Urothelium cell line (cell line): Measurements from ENCODE around the gene NDNF.

ENCODE experiments used
- DNase-seq: peaks from one replicate; pipeline ENCODE4 v3.0.0; 2011; ENCODE audit warnings: low spot score, mixed read lengths
- FAIRE-seq: peaks from 2 replicates; lab custom pipeline; 2011; peaks lifted over from hg19 to GRCh38; lab: Jason Lieb, UNC

NDNF gene

DNA sequence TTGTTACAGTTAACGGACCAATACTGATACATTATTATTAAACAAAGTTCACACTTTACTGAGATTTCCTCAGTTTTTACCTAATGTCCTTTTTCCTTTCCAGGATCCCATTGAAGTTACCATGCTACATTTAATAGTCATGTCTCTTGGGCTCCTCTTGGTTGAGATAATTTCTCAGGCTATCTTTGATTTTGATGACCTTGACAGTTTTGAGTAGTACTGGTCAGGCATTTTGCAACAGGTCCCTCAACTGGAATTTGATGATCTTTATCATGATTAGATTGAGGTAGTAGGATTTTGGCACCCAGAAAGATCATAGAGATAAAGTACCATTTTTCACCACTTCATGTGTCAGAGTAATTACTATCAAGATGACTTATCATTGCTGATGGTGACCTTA lies 53.8 kb downstream of the NDNF start:
- DNase-seq (no peak), FAIRE-seq (no peak)

DNA sequence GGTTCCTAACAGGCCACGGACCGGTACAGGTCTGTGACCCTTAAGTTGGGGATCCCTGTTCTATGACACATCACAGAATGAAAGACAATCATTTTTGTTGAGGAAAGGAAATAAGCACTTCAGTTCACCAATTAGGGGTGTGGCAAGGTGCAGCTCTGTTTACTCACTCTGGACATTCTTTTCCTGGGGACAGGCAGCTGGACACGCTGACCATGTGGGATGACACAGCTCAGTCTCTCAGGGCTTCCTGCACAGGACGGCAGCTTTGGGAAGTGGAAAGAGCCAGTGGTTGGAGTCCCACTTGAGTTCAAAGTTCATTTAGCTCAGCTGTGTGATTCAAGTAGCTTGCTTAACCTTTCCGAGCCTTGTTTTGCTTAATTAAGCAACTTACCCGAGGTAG lies 55.7 kb downstream of the NDNF start:
- FAIRE-seq = no peak
- DNase-seq = no peak

DNA sequence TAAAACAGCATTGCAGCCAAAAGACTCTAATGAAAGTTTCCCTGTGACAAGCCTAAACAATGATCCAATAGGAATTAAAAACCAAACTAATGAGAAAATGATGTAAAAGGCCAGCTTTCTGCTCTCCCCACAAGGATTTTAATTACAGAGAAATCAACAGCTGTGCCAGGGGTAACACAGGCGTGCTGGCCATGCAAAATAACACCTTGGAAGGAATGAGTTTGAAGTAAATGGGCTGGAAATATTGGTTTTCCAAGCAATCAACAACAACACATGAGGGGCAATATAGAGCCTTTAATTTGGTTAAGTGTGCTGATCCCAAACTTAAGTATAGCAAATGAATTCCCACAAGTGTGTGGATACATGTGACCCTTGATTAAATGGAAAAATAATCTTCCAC lies 56.9 kb downstream of the NDNF start:
- no peak for DNase-seq
- FAIRE-seq = no peak

DNA sequence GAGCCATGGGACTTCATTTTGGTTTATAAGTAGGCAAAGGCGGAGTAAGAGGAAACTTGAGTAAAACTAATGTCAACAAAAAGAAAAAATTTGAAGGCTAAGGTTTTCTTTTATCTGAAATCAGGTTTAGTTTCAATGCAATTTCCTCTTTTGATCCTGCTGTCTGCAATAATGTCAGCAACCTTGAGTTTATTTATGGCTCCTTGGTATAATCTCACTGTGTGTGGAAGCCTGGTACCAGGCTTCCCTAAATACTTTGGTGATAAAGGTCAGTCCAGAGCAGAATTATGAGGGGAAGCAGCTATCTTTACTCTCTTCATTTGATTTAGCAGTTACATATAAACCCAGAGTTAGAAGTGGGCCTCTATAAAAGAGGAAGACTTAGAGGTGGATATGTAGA lies 57.8 kb downstream of the NDNF start:
- DNase-seq (no peak), FAIRE-seq (no peak)

DNA sequence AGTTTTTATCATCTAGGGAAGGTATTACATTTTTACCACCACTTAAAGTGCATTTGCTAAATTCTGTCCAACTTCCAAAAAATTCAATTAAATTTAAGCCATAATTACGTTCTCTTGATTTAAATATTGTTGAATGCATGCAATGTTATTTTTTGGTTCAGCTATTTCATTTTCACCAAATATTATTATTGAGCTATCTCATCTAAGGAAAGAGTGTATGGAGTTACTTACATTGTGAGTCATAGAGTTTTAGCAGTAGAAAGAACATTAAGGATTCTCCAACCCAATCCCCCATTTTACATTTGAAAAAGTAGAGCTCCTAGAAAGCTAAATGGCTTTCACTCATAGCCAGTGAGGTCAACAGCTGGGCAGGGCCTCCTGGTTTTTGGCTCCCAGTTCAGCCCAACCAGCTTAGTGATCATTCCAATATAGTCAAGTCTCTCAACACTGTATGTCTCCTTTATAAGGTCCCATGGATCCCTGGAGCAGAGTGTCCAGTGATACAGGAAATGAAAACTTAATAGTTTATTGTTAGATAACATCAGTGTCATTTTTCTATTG lies 60.5 kb downstream of the NDNF start:
- DNase-seq (no peak), FAIRE-seq (no peak)

DNA sequence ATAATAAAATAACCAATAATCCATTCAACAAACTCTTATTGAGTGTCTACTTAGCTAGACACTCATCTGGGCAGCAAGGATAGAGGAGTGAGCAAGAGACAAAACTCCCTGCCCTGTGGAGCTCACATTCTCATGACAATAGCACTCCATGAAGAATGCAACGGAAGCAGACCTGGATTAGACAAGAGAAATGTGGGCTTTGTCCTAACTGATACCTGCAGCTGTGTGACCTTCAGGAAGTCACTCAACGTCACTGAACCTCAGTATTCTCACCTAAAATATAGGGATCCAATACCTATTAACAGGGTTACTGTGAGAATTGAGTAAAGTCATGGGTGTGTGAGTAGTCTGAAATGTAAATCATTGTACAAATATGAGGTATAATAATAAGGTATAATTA lies 61.2 kb downstream of the NDNF start:
- no peak for DNase-seq
- no peak for FAIRE-seq

DNA sequence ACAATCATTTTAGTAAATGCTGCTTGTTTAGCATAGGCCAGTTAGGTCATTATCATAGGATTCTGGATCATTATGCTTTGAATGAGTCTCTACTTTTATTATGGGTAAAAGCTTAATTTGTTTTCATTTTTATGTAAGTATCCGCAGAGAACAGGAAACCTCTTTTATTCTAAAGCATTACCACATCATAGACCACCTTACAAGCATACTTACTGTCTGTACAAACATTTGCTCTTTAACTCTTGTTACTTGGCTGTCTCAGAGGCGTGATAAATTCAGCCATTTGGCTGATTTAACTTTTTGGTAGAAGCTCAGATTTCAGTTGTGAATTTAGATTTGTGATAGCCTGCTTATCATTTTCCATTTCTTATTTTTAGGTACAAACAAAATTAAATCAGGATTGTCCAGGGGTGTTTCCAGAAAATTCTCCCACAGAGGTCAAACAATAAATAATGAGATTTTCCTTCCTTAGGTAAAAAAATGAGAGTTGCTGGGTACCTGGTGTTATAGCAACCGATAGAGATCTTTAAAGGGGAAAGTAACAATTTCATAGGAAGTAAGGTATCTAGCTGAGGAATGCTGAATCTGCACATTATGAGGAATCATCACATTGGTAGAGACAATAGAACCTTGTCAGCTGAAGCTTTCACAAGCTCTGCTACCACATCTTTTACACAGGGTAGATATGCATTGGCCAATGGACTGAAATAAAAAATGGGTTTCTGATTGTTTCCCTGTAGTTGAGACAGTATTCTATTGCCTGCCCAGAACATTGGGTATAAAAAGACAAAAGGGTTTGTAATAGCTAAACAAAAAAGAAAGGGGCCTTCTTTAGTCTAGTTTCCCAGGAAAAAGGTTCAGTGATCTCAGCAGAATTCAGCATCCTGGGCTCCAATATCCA lies 62.5 kb downstream of the NDNF start:
- no peak for FAIRE-seq

DNA sequence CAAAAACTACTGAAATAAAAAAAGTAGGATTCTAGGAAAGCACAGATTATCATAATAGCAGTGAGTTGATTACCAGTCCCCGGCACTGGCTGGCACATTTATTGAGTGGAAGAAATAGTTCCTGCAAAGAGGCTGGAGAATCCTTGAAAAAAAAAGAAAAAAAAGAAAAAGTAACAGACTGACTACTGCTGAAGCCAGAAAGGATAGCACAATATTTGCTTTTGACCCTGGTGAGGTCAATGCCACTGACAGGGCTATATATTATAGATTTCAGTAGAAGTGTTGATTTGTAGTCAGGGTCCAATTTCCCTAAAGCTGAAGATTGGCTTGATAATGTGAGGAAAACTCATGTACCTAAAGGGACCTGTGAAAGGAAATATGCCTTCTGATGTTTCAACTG lies 64.7 kb downstream of the NDNF start:
- FAIRE-seq = no peak
- no peak for DNase-seq

More for the DNA sequence above, 62.5 kb downstream of the NDNF start:
- DNase-seq = no peak

DNA sequence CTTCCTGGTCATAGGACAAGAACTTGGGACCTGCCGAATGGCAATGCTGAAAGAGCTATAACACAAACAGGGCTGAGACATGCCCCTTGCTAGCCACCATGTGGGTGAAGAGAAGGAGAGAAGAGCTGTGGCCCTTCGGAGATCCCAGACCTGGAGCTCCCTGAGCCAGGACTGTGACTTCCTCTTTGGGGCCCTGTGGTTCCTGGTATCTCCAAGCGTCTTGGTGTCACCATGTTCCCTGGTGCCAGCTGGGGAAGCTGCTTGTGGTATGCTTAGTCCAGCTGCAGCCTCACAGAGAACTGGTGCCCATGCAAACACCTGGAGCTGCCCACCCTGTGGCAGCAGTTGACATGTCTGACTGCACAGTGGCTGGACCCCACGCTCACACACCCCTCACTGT lies 68.5 kb downstream of the NDNF start:
- DNase-seq (no peak), FAIRE-seq (no peak)

DNA sequence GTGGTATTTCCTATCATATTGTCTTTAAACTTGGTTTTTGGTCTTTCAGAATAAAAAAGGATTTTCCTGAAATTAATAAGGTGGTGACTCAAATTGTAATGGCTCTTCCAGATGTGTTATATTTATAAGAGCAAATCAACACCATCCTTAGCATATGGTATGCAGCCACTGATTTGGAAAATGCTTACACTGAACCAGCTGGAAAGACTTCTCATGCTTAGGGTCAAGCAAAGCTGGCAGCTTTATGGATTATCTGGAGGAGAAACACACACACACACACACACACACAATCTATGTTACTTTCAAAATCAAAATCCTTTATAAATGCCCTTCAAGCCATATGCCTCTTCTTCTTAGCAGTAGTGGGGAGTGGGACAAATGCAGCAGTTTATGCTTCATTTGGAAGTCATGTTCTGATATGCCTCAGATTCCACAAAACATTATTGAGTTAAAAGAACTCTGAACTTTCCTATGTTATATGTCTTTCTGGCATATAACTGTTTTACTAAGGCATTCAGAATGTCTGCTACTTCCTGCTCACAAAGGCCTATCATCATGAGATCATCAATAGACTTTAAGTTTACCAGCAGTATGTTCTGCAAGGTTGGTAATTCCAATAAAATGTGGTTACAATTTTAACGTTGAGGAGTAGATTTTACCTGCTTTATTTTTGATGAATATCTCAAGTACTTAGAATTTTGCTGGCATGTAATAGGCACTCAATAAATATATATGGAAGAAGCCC lies 76.9 kb downstream of the NDNF start:
- DNase-seq = no peak
- no peak for FAIRE-seq

DNA sequence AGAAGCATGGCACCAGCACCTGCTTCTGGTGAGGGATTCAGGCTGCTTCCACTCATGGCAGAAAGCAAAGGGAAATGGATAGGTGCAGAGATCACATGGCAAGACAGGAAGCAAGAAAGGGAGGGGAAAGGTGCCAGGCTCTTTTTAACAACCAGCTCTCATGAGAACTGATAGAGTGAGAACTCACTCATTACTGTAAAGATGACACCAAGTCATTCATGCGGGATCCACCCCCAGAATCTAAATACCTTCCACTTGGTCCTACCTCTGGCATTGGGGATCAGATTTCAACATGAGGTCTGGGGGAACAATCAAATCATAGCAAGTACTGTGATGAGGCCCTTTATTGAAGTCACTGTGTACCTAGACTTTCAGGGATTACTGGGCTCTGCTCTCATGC lies 77.8 kb downstream of the NDNF start:
- DNase-seq (no peak), FAIRE-seq (no peak)

DNA sequence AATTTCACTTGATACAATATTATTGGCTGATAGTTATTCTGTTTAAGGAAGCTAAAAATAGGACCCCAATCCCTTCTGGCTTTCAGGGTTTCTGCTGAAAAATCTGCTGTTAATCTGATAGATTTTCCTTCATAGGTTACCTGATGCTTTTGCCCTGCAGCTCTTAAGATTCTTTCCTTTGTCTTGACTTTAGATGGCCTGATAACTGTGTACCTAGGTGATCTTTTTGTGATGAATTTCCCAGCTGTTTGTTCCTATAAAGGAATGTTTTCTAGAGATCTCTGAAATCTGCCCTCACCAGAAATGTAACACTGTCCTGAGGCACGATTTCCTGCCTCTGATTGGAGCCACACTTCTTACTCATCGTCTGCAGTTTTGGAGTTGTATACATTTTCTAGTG lies 80.5 kb downstream of the NDNF start:
- FAIRE-seq (no peak), DNase-seq (no peak)

DNA sequence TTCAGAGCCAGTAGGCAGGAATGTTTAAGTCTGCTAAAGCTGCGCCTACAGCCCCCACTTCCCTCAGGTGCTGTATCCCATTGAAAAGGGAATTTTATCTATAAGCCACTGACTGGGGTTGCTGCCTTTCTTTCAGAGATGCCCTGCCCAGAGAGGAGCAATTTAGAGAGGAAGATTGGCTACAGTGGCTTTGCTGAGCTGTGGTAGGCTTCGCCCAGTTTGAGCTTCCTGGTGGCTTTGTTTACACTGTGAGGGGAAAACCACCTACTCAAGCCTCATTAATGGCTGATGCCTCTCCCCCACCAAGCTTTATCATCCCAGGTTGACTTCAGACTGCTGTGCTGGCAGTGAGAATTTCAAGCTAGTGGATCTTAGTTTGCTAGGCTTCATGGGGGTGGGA lies 82.1 kb downstream of the NDNF start:
- FAIRE-seq (no peak), DNase-seq (no peak)
